Measurements from ENCODE around the gene NADSYN1. TPM values are rescaled to one million over a fixed set of nuclear protein-coding genes. Genes with fewer than 3 reads are reported as not detected.
"Not testable (repeated sequence)": the region's sequence is repeated elsewhere in the genome, so short reads cannot be mapped to it uniquely, and the experiment has no call there.

The NADSYN1 gene
- total RNA-seq, 1 experiment from 2014 or later = 58.2 TPM

- H3K4me1 ChIP-seq (ENCODE audit: control insufficient read depth in 1 of 2, insufficient read depth in 2 of 2, low read length in 2 of 2); H3K9me3 ChIP-seq (ENCODE audit: control insufficient read depth in 1 of 2, insufficient read depth in 1 of 2, low read depth in 1 of 2, low read length in 2 of 2); H2AFZ ChIP-seq (ENCODE audit: low read depth, low read length, poor library complexity, severe bottlenecking); H3K27ac ChIP-seq (ENCODE audit: low read depth, low read length); ATAC-seq; H3K36me3 ChIP-seq (ENCODE audit: control insufficient read depth in 1 of 2, insufficient read depth in 2 of 2, low read length in 2 of 2); H3K27me3 ChIP-seq (ENCODE audit: insufficient read depth, low read length); H4K20me1 ChIP-seq (ENCODE audit: insufficient read depth); H3K4me3 ChIP-seq (replicated peaks in 1 of 2; ENCODE audit: low read depth in 1 of 2, low read length in 2 of 2); POLR2A ChIA-PET; BruUV-seq (replicated peaks); H3K9ac ChIP-seq (ENCODE audit: low read length); RAD21 ChIA-PET (ENCODE audit: low non-redundant PET in 1 of 2, low total read pairs in 2 of 2, uncharacterized antibody in 2 of 2, unreplicated experiment in 2 of 2); H3K4me2 ChIP-seq (ENCODE audit: low read length); H3K79me2 ChIP-seq (ENCODE audit: insufficient read depth, low read length); H3K9me2 ChIP-seq (ENCODE audit: insufficient read depth); DNase-seq (ENCODE audit: low read depth, low spot score); intact Hi-C loops (cut with micrococcal nuclease); CTCF ChIA-PET: not testable (repeated sequence)
Measured at GRCh38 chr11:71537977-71538665, 85.1 kb downstream of the NADSYN1 start, which contains the start of gene KRTAP5-8. Gene KRTAP5-8, plus strand, starts transcription at chr11:71538025. Its CDS starts 31 bp downstream, at chr11:71538056.

GRCh38 chr11:71538666-71538990 lies 85.6 kb downstream of the NADSYN1 start:
- no peak overlapping the region for H3K4me2 ChIP-seq (ENCODE audit: low read length)
- ChIA-PET RAD21 (ENCODE audit: low non-redundant PET in 1 of 2, low total read pairs in 2 of 2, uncharacterized antibody in 2 of 2, unreplicated experiment in 2 of 2) (no interaction called here), CTCF (no interaction called here), POLR2A (no interaction called here)
- no peak overlapping the region for H3K4me3 ChIP-seq (replicated peaks in 1 of 2; ENCODE audit: low read depth in 1 of 2, low read length in 2 of 2)
- H3K27me3 ChIP-seq (ENCODE audit: insufficient read depth, low read length) = no peaks in the 10 kb centered on the region
- peaks cover 0 to 8% of the 10 kb centered on the region in 2 experiments; a peak in 2 of 4 replicates for H3K4me1 ChIP-seq (ENCODE audit: control insufficient read depth in 1 of 2, insufficient read depth in 2 of 2, low read length in 2 of 2)
- ATAC-seq (no peak), DNase-seq (ENCODE audit: low read depth, low spot score) (no peak)
- no peaks in the 10 kb centered on the region for H3K9me2 ChIP-seq (ENCODE audit: insufficient read depth)
- BruUV-seq (replicated peaks) = no TSS peak
- H2AFZ ChIP-seq (ENCODE audit: low read depth, low read length, poor library complexity, severe bottlenecking) = no peak overlapping the region
- intact Hi-C loops (cut with micrococcal nuclease) = no loop called here
- H3K27ac ChIP-seq (ENCODE audit: low read depth, low read length) = no peak overlapping the region
- no peaks in the 10 kb centered on the region for H3K9me3 ChIP-seq (ENCODE audit: control insufficient read depth in 1 of 2, insufficient read depth in 1 of 2, low read depth in 1 of 2, low read length in 2 of 2)
- no peaks in the 10 kb centered on the region for H3K79me2 ChIP-seq (ENCODE audit: insufficient read depth, low read length)
- H3K9ac ChIP-seq (ENCODE audit: low read length) = no peak overlapping the region
- H3K36me3 ChIP-seq (ENCODE audit: control insufficient read depth in 1 of 2, insufficient read depth in 2 of 2, low read length in 2 of 2) = no peaks in the 10 kb centered on the region
- no peaks in the 10 kb centered on the region for H4K20me1 ChIP-seq (ENCODE audit: insufficient read depth)
- no peak for TF ChIP-seq SIN3A (IDR thresholded peaks at IDR 0.05; ENCODE audit: low read depth)
- TF ChIP-seq CBX3 (IDR thresholded peaks at IDR 0.05; ENCODE audit: low read depth) = no peak
- no peak for TF ChIP-seq FOSL1 (IDR thresholded peaks at IDR 0.05; ENCODE audit: low read depth)
- TF ChIP-seq SP1 (IDR thresholded peaks at IDR 0.05; ENCODE audit: low read depth) = no peak
- no peak for TF ChIP-seq CTCF (IDR thresholded peaks at IDR 0.05 in 2 of 3, conservative IDR thresholded peaks at IDR 0.05 in 1 of 3; ENCODE audit: borderline replicate concordance in 1 of 3, insufficient read depth in 1 of 3, low read depth in 2 of 3, low read length in 2 of 3)
- no peak for TF ChIP-seq REST (IDR thresholded peaks at IDR 0.05; ENCODE audit: low read depth)
- no peak for TF ChIP-seq EZH2phosphoT487 (IDR thresholded peaks at IDR 0.05; ENCODE audit: borderline replicate concordance)
- no peak for TF ChIP-seq YY1 (IDR thresholded peaks at IDR 0.05; ENCODE audit: extremely low read depth, insufficient replicate concordance, low read depth, low read length)
- TF ChIP-seq SRF (IDR thresholded peaks at IDR 0.05; ENCODE audit: low read depth) = no peak
- no peak for TF ChIP-seq JUND (IDR thresholded peaks at IDR 0.05)
- no peak for TF ChIP-seq EGR1 (IDR thresholded peaks at IDR 0.05; ENCODE audit: low read depth)
- TF ChIP-seq POLR2A (IDR thresholded peaks at IDR 0.05; ENCODE audit: borderline replicate concordance, extremely low read depth, insufficient read depth, insufficient read length) = no peak
- TF ChIP-seq EZH2 (IDR thresholded peaks at IDR 0.05) = no peak

All from HCT116 (cell line).